Measurements from ENCODE around the gene GRHL1. TPM values are rescaled to one million over a fixed set of nuclear protein-coding genes. Genes with fewer than 3 reads are reported as not detected.

The GRHL1 gene
- total and polyA plus RNA-seq, 2 of the 8 experiments (the other 6 are each of a cell fraction or from before 2014, with no cell fraction given), result 1.3 to 3.6 TPM

- TF ChIP-seq TCF12 (IDR thresholded peaks at IDR 0.05; ENCODE audit: low read depth, low read length) (no peak), CHD7 (IDR thresholded peaks at IDR 0.05; ENCODE audit: insufficient replicate concordance, low read length) (no peak), TAF7 (optimal IDR thresholded peaks at IDR 0.05; ENCODE audit: borderline replicate concordance, low read depth, low read length) (no peak)
These were observed 5.9 kb upstream of the GRHL1 start (continued) for GRCh38 chr2:9945596-9945995.

Data from H1 (cell line).